Activated CD4-positive, alpha-beta T cell treated with anti-CD3 and anti-CD28 coated beads for 36 hours (primary cell): Measurements from ENCODE around the gene CPED1. TPM values are rescaled to one million over a fixed set of nuclear protein-coding genes. Genes with fewer than 3 reads are reported as not detected.

Experiments
- ATAC-seq: fragments of 200-7000 bp; cut with Tn5 transposase; one replicate; pipeline ENCODE4 v1.10.0; 2021; ENCODE audit warnings: mild to moderate bottlenecking, moderate library complexity
- CTCF ChIA-PET: fragments of 350-600 bp; sonication (Branson Sonifier 250); formaldehyde crosslinking; loops from one replicate; lab custom pipeline; 2021; ENCODE audit warnings: antibody characterized with exemption; lab: Charles Lee
- POLR2A ChIA-PET: fragments of 350-600 bp; sonication (Branson Sonifier 250); formaldehyde crosslinking; loops from one replicate; lab custom pipeline; 2021; ENCODE audit warnings: antibody characterized with exemption, inconsistent platforms; lab: Charles Lee
- DNase-seq: peaks from one replicate; pipeline ENCODE4 v3.0.0-alpha.2; 2020
- H3K27ac Mint-ChIP-seq: one replicate; pipeline ENCODE4 v1.8.0; 2021; ENCODE audit warnings: mixed read lengths
- H3K27me3 Mint-ChIP-seq: one replicate; pipeline ENCODE4 v1.8.0; 2021; ENCODE audit warnings: mixed read lengths
- H3K36me3 Mint-ChIP-seq: one replicate; pipeline ENCODE4 v1.8.0; 2021; ENCODE audit warnings: low read depth, mixed read lengths
- H3K4me1 Mint-ChIP-seq: one replicate; pipeline ENCODE4 v1.8.0; 2021; ENCODE audit warnings: mixed read lengths
- H3K4me3 Mint-ChIP-seq: one replicate; pipeline ENCODE4 v1.8.0; 2021; ENCODE audit warnings: mild to moderate bottlenecking, moderate library complexity, mixed read lengths
- H3K9me3 Mint-ChIP-seq: one replicate; pipeline ENCODE4 v1.8.0; 2021; ENCODE audit warnings: low read depth, mixed read lengths
- intact Hi-C, 2 experiments: fragments of 100-400 bp; cut with DNase I in 1 of 2; cut with micrococcal nuclease in 1 of 2; formaldehyde crosslinking; loops; one replicate each; pipeline versions ENCODE4 v1.14.2 to v1.15.1; 2022 to 2024; cut with DNase I, micrococcal nuclease
- total RNA-seq, 2 experiments: library from RNA; stranded (reverse); gene quantifications; one replicate each; pipeline ENCODE4 v1.2.3, GENCODE V29; 2021

Gene CPED1
- total RNA-seq, 2 experiments from 2014 or later = not detected

GRCh38 chr7:121267612-121268011 is 279.1 kb downstream of the CPED1 start:
- intact Hi-C loops = no loop called here
- POLR2A ChIA-PET = no interaction called here
- CTCF ChIA-PET = no interaction called here

GRCh38 chr7:121269798-121270197 is 281.3 kb downstream of the CPED1 start:
- no peaks in the 10 kb centered on the region for H3K36me3 Mint-ChIP-seq
- peaks cover 20% of the 10 kb centered on the region for H3K27me3 Mint-ChIP-seq
- DNase-seq (no peak), ATAC-seq (no peak)
- no peaks in the 10 kb centered on the region for H3K9me3 Mint-ChIP-seq
- no peak overlapping the region for H3K4me3 Mint-ChIP-seq
- no peak overlapping the region for H3K27ac Mint-ChIP-seq
- ChIA-PET CTCF (no interaction called here), POLR2A (no interaction called here)
- H3K4me1 Mint-ChIP-seq = peaks cover 8% of the 10 kb centered on the region
- intact Hi-C loops = no loop called here

More at GRCh38 chr7:121267612-121268011, 279.1 kb downstream of the CPED1 start:
- Mint-ChIP-seq H3K4me3 (no peak overlapping the region), H3K36me3 (no peaks in the 10 kb centered on the region), H3K27ac (no peak overlapping the region), H3K4me1 (peaks cover 8% of the 10 kb centered on the region), H3K27me3 (peaks cover 11% of the 10 kb centered on the region), H3K9me3 (no peaks in the 10 kb centered on the region)
- DNase-seq (no peak), ATAC-seq (no peak)

- peaks cover 17% of the 10 kb centered on the region for H3K27me3 Mint-ChIP-seq
These were observed 282.6 kb downstream of the CPED1 start for GRCh38 chr7:121271098-121271497.

GRCh38 chr7:121271916-121272315 is 283.4 kb downstream of the CPED1 start:
- intact Hi-C loops = no loop called here

More at GRCh38 chr7:121271098-121271497, 282.6 kb downstream of the CPED1 start:
- ChIA-PET POLR2A (no interaction called here), CTCF (no interaction called here)
- no peak overlapping the region for H3K4me3 Mint-ChIP-seq
- peaks cover 8% of the 10 kb centered on the region for H3K4me1 Mint-ChIP-seq
- no peak overlapping the region for H3K27ac Mint-ChIP-seq
- no peaks in the 10 kb centered on the region for H3K9me3 Mint-ChIP-seq
- intact Hi-C loops = no loop called here
- DNase-seq (no peak), ATAC-seq (no peak)
- H3K36me3 Mint-ChIP-seq = no peaks in the 10 kb centered on the region

GRCh38 chr7:121272676-121273075 is 284.2 kb downstream of the CPED1 start:
- no peak for DNase-seq
- Mint-ChIP-seq H3K27me3 (peaks cover 28% of the 10 kb centered on the region), H3K36me3 (no peaks in the 10 kb centered on the region), H3K4me1 (peaks cover 9% of the 10 kb centered on the region), H3K27ac (no peak overlapping the region), H3K9me3 (no peaks in the 10 kb centered on the region), H3K4me3 (no peak overlapping the region)
- no peak for ATAC-seq
- CTCF ChIA-PET = no interaction called here
- POLR2A ChIA-PET = no interaction called here
- intact Hi-C loops = no loop called here

More at GRCh38 chr7:121271916-121272315, 283.4 kb downstream of the CPED1 start:
- ChIA-PET CTCF (no interaction called here), POLR2A (no interaction called here)
- H3K9me3 Mint-ChIP-seq = no peaks in the 10 kb centered on the region
- H3K27me3 Mint-ChIP-seq = peaks cover 20% of the 10 kb centered on the region
- no peak overlapping the region for H3K27ac Mint-ChIP-seq
- no peaks in the 10 kb centered on the region for H3K36me3 Mint-ChIP-seq
- DNase-seq = no peak
- ATAC-seq = peak; percentile 39
- no peak overlapping the region for H3K4me3 Mint-ChIP-seq
- H3K4me1 Mint-ChIP-seq = peaks cover 8% of the 10 kb centered on the region

- Mint-ChIP-seq H3K27me3 (peaks cover 33% of the 10 kb centered on the region), H3K36me3 (no peaks in the 10 kb centered on the region), H3K9me3 (no peaks in the 10 kb centered on the region), H3K4me1 (peaks cover 19% of the 10 kb centered on the region), H3K27ac (no peak overlapping the region), H3K4me3 (no peak overlapping the region)
- DNase-seq (no peak), ATAC-seq (no peak)
- CTCF ChIA-PET = no interaction called here
- intact Hi-C loops = no loop called here
- POLR2A ChIA-PET = no interaction called here
These were observed 285.1 kb downstream of the CPED1 start for GRCh38 chr7:121273467-121274167.

- intact Hi-C loops = no loop called here
- ATAC-seq = no peak
- Mint-ChIP-seq H3K27me3 (peaks cover 36% of the 10 kb centered on the region), H3K4me3 (no peak overlapping the region), H3K4me1 (peaks cover 25% of the 10 kb centered on the region), H3K36me3 (no peaks in the 10 kb centered on the region), H3K9me3 (no peaks in the 10 kb centered on the region), H3K27ac (no peak overlapping the region)
- no peak for DNase-seq
- ChIA-PET CTCF (no interaction called here), POLR2A (no interaction called here)
These were observed 286.0 kb downstream of the CPED1 start for GRCh38 chr7:121274467-121274866.

GRCh38 chr7:121275204-121275603 is 286.7 kb downstream of the CPED1 start:
- Mint-ChIP-seq H3K4me1 (peaks cover 29% of the 10 kb centered on the region), H3K27me3 (peaks cover 38% of the 10 kb centered on the region), H3K4me3 (no peak overlapping the region), H3K9me3 (no peaks in the 10 kb centered on the region), H3K27ac (no peak overlapping the region), H3K36me3 (no peaks in the 10 kb centered on the region)
- POLR2A ChIA-PET = no interaction called here
- CTCF ChIA-PET = no interaction called here
- DNase-seq (no peak), ATAC-seq (no peak)
- intact Hi-C loops = loop anchor here in 1 of 2 experiments (5.0 kb wide), 2 partner anchors 122 to 323 kb away; partner anchors contain the start of genes FAM3C and ING3

- H3K4me3 Mint-ChIP-seq = no peak overlapping the region
- intact Hi-C loops = loop anchor here in 1 of 2 experiments (5.0 kb wide), 2 partner anchors 121 to 324 kb away; partner anchors contain the start of genes FAM3C and ING3
- POLR2A ChIA-PET = no interaction called here
- no peak overlapping the region for H3K27ac Mint-ChIP-seq
- no peaks in the 10 kb centered on the region for H3K9me3 Mint-ChIP-seq
- H3K36me3 Mint-ChIP-seq = no peaks in the 10 kb centered on the region
- no peak for ATAC-seq
- peaks cover 38% of the 10 kb centered on the region for H3K27me3 Mint-ChIP-seq
- CTCF ChIA-PET = no interaction called here
- DNase-seq = no peak
- peaks cover 26% of the 10 kb centered on the region for H3K4me1 Mint-ChIP-seq
These were observed 287.8 kb downstream of the CPED1 start for GRCh38 chr7:121276313-121276712.

GRCh38 chr7:121278120-121279021 is 289.9 kb downstream of the CPED1 start:
- CTCF ChIA-PET = no interaction called here
- DNase-seq (no peak), ATAC-seq (peak; percentile 92)
- no peaks in the 10 kb centered on the region for H3K36me3 Mint-ChIP-seq
- H3K27ac Mint-ChIP-seq = no peak overlapping the region
- H3K27me3 Mint-ChIP-seq = peaks cover 33% of the 10 kb centered on the region
- intact Hi-C loops = loop anchor here (1.0 to 5.0 kb wide), 7 partner anchors 28 to 326 kb away; partner anchors contain the start of genes FAM3C (in 1 of the 2) and ING3 (in 1 of the 2)
- H3K9me3 Mint-ChIP-seq = no peaks in the 10 kb centered on the region
- peaks cover 20% of the 10 kb centered on the region for H3K4me1 Mint-ChIP-seq
- H3K4me3 Mint-ChIP-seq = no peak overlapping the region
- POLR2A ChIA-PET = no interaction called here

- Mint-ChIP-seq H3K9me3 (peaks cover under 1% of the 10 kb centered on the region), H3K4me1 (peaks cover 20% of the 10 kb centered on the region), H3K36me3 (no peaks in the 10 kb centered on the region), H3K4me3 (no peak overlapping the region), H3K27ac (peak overlapping the region; percentile 26), H3K27me3 (peaks cover 31% of the 10 kb centered on the region)
- DNase-seq = peak; percentile 15
- CTCF ChIA-PET = interaction anchor here (0.7 kb wide), 2 partner anchors 9 to 33 kb away, joined by 3 read pairs; no protein-coding TSS in a partner anchor
- POLR2A ChIA-PET = interaction anchor here (0.7 kb wide), 1 partner anchor 328 kb away, joined by 4 read pairs; the partner anchor contains the start of gene ING3
- no peak for ATAC-seq
- intact Hi-C loops = loop anchor here (1.0 to 5.0 kb wide), 6 partner anchors 28 to 327 kb away; partner anchors contain the start of genes FAM3C (in 1 of the 2) and ING3 (in 1 of the 2)
These were observed 290.6 kb downstream of the CPED1 start for GRCh38 chr7:121279060-121279620.
